H54 (cell line): ENCODE measurements around the gene LCE2A.
"Not testable (repeated sequence)": the region's sequence is repeated elsewhere in the genome, so short reads cannot be mapped to it uniquely, and the experiment has no call there.

Experiments
- DNase-seq: peaks from one replicate; pipeline ENCODE4 v3.0.0; 2011; ENCODE audit warnings: low spot score, mixed read lengths; ENCODE audit not compliant: insufficient read length
- FAIRE-seq: peaks from 3 replicates; lab custom pipeline; 2011; peaks lifted over from hg19 to GRCh38; lab: Jason Lieb, UNC
- POLR2A ChIP-seq: IDR thresholded peaks from 2 replicates; pipeline ENCODE4 v1.6.1; 2011; ENCODE audit warnings: low read depth, mild to moderate bottlenecking, low read length

LCE2A gene, protein sequence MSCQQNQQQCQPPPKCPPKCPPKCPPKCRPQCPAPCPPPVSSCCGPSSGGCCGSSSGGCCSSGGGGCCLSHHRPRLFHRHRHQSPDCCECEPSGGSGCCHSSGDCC

DNA sequence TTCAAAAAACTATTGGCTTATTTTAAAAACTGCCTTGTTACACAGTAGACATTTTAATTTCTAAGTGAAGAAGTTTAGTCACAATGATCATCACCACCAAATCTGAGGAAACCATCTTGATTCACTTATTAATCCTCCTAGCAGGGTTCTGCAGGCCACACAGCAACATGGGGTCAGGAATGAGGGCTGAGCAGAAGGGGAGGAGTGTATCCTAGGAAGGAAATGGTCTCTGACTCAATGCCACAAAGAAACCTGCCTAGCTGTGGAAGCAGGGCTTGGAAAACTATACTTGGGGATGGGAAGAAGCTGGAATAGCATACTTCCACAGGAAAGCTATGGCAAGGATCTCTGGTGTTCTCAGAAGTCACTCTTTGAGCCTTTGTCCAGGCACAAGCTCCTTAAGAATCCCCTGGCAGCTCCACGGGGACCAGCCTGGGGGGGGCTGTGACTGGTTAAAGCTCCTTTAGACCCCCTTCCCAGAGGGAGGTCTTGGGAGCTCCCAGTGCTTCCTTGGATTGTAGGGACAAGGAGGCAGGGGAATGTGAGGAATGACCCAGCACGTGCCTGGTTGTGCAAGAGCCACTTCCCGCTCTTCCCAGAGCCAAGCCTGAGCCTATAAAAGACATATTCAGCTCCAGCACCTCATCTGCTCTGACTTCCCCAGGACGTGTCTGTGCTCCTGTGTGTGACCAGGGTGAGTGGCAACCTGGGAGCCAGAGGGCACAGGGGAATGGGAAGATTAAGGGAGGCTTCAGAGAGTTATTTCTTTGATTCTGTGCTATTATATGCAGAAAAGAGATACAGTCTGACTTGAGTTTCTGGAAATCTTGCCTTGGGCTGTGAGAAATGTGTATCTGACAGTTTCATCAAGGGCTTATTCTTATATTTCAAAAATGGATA is at the start of gene LCE2A:
Gene LCE2A, plus strand, starts transcription at position 645 of the 900 bp plus-strand sequence. CDS start 557 bp downstream, outside the sequence.
- DNase-seq: no peak
- TF ChIP-seq POLR2A: no peak
- no peak for FAIRE-seq

DNA sequence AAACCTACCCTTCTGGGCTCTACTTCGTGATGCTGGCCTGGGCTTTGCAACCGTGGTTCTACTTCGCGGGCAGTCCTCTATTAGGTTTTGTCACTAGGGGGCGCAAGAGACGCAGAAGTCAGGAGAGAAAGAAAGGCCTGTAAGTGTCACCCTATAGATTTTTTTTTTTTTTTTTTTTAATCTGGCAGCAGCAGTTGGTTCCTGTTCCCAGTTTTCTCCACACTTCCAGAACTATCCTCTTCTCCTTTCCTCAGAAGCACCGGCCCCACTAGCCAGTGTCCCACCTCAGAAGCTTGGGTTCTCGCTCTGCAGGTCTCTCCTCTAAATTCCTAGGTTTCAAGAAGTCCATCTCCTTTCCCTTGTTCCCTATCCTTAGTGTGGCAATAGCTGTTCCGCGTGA is 44.0 kb upstream of the LCE2A start:
- DNase-seq (peak; percentile 28), FAIRE-seq (no peak)

DNA sequence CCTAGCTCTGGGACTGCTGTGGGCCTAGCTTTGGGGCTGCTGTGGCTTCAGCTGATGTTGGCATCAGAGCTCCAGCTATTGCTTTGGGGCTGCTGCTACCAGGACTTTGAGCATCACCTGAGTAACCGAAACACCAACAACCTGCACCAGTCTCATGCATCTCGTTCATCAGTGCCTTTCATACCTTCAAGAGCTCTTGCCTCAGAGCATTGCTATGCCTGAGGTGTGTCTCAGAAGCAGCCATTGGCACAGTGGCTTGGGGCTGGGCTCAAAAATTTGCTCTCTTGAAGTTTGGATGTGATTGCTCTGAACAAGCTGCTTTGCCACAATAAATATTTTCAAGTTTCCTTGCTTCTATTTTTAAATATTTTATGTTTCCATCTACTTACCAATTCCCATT is 41.7 kb upstream of the LCE2A start:
- no peak for FAIRE-seq
- TF ChIP-seq POLR2A: no peak
- no peak for DNase-seq

More for the DNA sequence above, 44.0 kb upstream of the LCE2A start:
- TF ChIP-seq POLR2A: no peak

DNA sequence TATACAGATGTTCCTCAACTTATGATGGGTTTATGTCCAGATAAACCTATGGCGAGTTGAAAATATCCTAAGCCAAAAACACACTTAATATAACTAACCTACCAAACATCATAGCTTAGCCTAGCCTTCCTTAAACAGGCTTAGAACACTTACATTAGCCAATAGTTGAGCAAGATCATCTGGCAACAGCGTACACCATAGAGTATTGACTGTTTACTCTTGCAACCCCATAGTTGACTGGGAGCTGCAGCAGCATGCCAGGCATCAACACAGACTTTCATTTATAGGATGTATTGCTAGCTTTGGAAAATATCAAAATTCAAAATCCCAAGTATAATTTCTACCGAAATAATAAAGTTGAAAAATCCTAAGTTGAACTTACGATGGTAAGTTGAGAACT is 40.5 kb upstream of the LCE2A start:
- FAIRE-seq (no peak), DNase-seq (no peak)
- TF ChIP-seq POLR2A: no peak

DNA sequence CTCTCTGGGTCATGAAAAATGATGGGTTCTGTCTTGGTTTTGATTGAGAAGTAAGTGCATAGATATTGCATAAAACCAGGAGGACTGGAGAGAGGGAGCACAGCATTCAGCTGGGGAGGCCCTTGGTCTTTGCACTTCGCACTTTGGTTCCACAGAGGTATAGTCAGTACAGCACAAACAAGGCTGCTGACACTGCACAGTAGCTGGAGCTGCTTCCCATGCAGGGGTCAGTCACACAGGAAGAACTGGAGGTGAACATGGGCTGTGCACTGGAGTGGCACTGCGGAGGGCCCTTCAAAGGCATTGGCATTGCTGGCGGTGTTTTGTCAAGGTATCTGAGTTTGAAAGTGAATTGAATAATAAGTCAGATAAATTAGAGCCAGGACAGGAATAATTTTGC is 39.5 kb upstream of the LCE2A start:
- DNase-seq: no peak
- no peak for TF ChIP-seq POLR2A
- FAIRE-seq: no peak

DNA sequence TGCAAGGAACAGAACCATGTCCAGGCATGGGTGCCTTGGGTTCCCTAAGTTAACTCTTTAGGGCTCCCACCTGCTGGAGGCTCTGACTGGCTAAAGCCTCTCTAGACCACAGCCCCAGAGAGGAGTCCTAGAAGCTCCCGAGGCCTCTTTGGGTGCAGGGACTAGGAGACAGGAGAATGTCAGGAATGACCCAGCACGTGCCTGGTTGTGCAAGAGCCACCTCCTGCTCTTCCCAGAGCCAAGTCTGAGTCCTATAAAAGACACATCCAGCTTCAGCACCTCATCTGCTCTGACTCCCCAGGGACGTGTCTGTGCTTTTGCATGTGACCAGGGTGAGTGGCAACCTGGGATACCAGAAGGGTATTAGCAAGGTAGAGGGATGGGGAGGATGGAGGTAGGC is 35.0 kb upstream of the LCE2A start, which contains the start of gene LCE2D:
Gene LCE2D, plus strand, starts transcription at position 283 of the 400 bp plus-strand sequence. CDS start 726 bp downstream, outside the sequence.
- DNase-seq (no peak), FAIRE-seq (no peak)
- no peak for TF ChIP-seq POLR2A

DNA sequence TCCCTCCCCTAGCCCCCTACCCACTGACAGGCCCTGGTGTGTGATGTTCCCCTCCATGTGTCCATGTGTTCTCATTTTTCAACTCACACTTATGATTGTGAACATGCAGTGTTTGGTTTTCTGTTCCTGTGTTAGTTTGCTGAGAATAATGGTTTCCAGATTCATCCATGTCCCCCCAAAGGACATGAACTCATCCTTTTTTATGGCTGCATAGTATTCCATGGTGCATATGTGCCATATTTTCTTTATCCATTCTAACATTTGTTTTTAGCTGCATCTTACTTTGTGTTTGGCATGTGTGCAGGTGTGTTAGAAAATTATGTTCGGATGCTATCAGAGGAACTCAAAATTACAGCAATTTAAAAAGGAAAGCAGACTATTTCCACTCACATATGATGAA is 32.0 kb upstream of the LCE2A start:
- DNase-seq, FAIRE-seq: not testable (repeated sequence)

DNA sequence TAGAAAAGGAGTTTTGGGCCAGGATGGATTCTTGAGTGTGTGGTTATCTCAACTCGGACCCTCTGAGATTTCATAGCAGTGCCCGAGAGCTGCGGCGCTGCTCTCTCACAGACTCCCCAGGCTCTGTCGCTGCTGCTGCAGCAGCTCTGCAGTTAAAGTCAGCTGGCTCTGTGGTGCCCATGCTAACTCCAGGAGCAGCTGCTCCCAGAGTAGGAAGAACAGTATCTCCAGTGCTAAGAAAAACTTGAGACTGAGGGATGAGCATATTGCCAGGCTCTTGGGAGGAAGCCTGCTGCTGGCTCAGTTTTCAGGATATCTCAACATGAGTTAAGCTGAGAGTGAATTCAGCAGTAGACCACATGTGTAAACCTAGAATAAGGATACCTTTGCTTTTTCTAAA is 30.5 kb upstream of the LCE2A start:
- no peak for TF ChIP-seq POLR2A
- FAIRE-seq (no peak), DNase-seq (no peak)

DNA sequence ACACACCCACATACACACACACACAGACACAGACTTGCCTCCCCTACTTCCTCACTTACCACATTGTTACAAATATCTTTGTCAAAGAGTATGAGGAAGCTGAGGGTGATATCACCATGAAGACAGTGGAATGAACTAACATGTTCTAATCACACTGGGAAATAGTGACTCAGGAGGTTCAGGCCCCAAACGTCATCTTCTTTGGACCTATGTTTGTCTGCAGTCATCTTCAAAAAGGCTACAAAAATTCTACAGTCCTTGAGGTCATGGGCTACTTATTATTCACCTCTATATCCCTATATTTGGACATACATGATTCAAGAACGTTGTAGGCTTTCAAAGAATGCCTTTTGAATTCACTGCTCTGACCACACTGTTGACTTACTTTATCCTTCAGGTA is 25.1 kb upstream of the LCE2A start:
- DNase-seq (no peak), FAIRE-seq (no peak)
- no peak for TF ChIP-seq POLR2A

DNA sequence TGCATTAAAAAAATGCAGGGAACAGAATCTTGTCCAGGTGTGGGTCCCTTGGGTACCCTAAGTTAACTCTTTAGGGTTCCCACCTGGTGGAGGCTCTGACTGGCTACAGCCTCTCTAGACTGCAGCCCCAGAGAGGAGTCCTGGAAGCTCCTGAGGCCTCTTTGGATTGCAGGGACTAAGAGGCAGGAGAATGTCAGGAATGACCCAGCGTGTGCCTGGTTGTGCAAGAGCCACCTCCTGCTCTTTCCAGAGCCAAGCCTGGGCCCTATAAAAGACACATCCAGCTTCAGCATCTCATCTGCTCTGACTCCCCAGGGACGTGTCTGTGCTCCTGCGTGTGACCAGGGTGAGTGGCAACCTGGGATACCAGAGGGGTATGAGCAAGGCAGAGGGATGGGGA is 23.2 kb upstream of the LCE2A start, which contains the start of gene LCE2C:
Gene LCE2C, plus strand, starts transcription at position 297 of the 400 bp plus-strand sequence. CDS start 737 bp downstream, outside the sequence.
- not testable (repeated sequence) for FAIRE-seq, DNase-seq

DNA sequence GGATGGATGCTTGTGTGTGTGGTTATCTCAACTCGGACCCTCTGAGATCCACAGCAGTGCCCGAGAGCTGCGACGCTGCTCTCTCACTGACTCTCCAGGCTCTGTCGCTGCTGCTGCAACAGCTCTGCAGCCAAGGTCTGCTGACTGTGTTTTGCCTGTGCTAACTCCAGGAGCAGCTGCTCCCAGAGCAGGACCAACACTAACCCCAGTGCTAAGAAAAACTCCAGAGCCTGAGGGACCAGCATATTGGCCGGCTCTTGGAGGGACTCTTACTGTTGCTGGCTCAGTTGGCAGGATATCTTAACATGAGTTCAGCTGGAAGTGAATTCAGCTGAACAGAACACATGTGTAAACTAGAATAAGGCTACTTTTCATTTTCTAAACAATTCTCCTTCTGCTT is 18.7 kb upstream of the LCE2A start:
- FAIRE-seq (no peak), DNase-seq (no peak)
- no peak for TF ChIP-seq POLR2A

DNA sequence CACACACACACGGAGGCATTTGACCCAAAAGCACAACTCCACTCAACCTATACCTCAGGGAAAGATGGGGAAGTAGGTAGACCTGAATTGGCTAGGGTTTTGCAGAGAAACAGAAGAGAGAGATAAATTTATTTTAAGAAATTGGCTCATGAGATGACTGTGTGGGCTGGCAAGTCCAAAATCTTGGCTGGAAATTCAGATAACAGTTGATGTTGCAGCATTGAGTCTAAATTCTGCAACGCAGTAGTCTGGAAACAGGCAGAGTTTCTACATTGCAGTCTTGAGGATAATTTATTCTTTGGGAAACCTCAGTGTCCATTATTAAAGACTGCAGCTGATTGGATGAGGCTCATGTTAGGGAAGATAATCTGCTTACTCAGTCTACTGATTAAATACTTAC is 16.5 kb upstream of the LCE2A start:
- no peak for FAIRE-seq
- DNase-seq: no peak
- no peak for TF ChIP-seq POLR2A

DNA sequence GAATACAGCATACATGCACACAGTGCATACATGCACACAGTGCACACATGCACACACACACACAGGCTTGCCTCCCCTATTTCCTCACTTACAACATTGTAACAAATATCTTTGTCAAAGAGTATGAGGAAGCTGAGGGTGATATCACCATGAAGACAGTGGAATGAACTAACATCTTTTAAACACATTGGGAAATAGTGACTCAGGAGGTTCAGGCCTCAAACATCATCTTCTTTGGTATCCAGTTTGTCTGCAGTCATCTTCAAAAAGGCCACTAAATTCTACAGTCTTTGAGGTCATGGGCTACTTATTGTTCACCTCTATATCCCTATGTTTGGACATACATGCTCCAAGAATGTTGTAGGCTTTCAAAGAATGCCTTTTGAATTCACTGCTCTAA is 14.3 kb upstream of the LCE2A start:
- DNase-seq (no peak), FAIRE-seq (no peak)
- no peak for TF ChIP-seq POLR2A

DNA sequence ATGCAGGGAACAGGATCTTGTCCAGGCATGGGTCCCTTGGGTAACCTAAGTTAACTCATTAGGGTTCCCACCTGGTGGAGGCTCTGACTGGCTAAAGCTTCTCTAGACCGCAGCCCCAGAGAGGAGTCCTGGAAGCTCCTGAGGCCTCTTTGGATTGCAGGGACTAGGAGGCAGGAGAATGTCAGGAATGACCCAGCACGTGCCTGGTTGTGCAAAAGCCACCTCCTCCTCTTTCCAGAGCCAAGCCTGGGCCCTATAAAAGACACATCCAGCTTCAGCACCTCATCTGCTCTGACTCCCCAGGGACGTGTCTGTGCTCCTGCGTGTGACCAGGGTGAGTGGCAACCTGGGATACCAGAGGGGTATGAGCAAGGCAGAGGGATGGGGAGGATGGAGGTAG is 12.3 kb upstream of the LCE2A start, which contains the start of gene LCE2B:
Gene LCE2B, plus strand, starts transcription at position 301 of the 400 bp plus-strand sequence. CDS start 721 bp downstream, outside the sequence.
- FAIRE-seq: not testable (repeated sequence)

More for the DNA sequence above, 12.3 kb upstream of the LCE2A start, which contains the start of gene LCE2B:
- DNase-seq: not testable (repeated sequence)
